Heart left ventricle (tissue), 13 donors: ENCODE data around the gene DOCK1.

ENCODE experiments used
- POLR2A ChIP-seq, 2 donors: fragments of 450-650 bp; IDR thresholded peaks; one replicate each; pipeline ENCODE4 v1.6.1; 2017; ENCODE audit warnings: antibody characterized with exemption in 2 of 2, mild to moderate bottlenecking in 2 of 2, moderate library complexity in 2 of 2
- TF ChIP-seq, protein P1 (sequence below), 12 donors: fragments of 200-600 bp; sonication (generic) in 4 of 12; IDR thresholded peaks; one replicate each; pipeline versions ENCODE4 v1.5.0 to v1.8.0; 2018 to 2022; ENCODE audit warnings: antibody characterized with exemption in 12 of 12, mild to moderate bottlenecking in 5 of 12
- donor health status: ischemic (EF 13 %, LVEDD 7.1; RV severe dilation, severe dysfunction).
- donor health status: DM: no; HTN: yes; CAD: no.
- donor health status: DM: no; HTN: no; CAD: no.
- donor health status: ischemic (EF 25% LVEDD 6.9; RV normal size, moderate dysfunction).
- donor health status: ischemic (EF 25% LVEDD 5.7; RV mildly dilated, moderate dysfunction).
- donor health status: ischemic (EF 35%, LVEDD 5.7; RV mildly dilated, moderate dysfunction).
- donor health status: nonischemic (EF 11% LVEDD 7.7; RV severe dilation, severe dysfunction).
- donor health status: DM: yes; HTN: yes; CAD: no.
- donor health status: PGD.
- donor health status: ischemic (EF 29% LVEDD 5.4; RV normal size, mild dysfunction).
- donor health status: nonischemic (EF 23%, LVEDD 6.1; RV moderate dilation, normal function).

DNA sequence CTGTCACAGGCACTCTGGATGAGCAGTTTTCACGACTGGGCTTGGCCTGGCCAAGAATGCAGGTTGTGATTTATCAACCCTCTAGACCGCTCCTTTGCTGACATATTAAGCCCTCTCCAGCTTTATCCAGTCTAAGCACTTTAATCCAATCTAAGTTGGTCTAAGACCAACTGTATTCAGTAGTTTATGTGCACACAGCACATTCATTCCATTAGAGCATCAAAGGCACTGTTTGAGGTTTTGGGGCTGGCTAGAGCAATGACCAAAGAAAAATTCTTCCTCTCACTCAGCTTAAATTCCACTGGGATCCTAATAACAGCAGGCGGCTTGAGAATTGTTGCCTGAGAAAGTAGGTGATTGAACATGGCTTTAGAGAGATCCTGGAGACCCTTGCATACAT is 467.1 kb downstream of the DOCK1 start:
- TF ChIP-seq, protein P1, sequence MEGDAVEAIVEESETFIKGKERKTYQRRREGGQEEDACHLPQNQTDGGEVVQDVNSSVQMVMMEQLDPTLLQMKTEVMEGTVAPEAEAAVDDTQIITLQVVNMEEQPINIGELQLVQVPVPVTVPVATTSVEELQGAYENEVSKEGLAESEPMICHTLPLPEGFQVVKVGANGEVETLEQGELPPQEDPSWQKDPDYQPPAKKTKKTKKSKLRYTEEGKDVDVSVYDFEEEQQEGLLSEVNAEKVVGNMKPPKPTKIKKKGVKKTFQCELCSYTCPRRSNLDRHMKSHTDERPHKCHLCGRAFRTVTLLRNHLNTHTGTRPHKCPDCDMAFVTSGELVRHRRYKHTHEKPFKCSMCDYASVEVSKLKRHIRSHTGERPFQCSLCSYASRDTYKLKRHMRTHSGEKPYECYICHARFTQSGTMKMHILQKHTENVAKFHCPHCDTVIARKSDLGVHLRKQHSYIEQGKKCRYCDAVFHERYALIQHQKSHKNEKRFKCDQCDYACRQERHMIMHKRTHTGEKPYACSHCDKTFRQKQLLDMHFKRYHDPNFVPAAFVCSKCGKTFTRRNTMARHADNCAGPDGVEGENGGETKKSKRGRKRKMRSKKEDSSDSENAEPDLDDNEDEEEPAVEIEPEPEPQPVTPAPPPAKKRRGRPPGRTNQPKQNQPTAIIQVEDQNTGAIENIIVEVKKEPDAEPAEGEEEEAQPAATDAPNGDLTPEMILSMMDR (IDR thresholded peaks at IDR 0.05), result no peak
- TF ChIP-seq POLR2A (IDR thresholded peaks at IDR 0.05), result no peak
